H1 (cell line): ENCODE data around the gene ARHGAP5. TPM values are rescaled to one million over a fixed set of nuclear protein-coding genes. Genes with fewer than 3 reads are reported as not detected.
A peak's percentile ranks its signal among the peaks of the same experiment; 100 is the strongest.

Experiments used
- CTCF ChIA-PET: fragments of 300-600 bp; sonication (Branson Sonifier 250); formaldehyde crosslinking; loops from one replicate; lab custom pipeline; 2021; ENCODE audit not compliant: partially characterized antibody; lab: Charles Lee
- POLR2A ChIA-PET: fragments of 300-600 bp; sonication (Branson Sonifier 250); formaldehyde crosslinking; loops from one replicate; lab custom pipeline; 2021; ENCODE audit warnings: inconsistent platforms; ENCODE audit not compliant: partially characterized antibody; lab: Charles Lee
- DNase-seq, 2 experiments: peaks; one replicate each; pipeline versions ENCODE4 v3.0.0 to v3.0.0-alpha.2; 2010 to 2022; ENCODE audit warnings: low spot score in 2 of 2, low read depth in 1 of 2, mixed read lengths in 1 of 2
- FAIRE-seq: peaks from 2 replicates; lab custom pipeline; 2011; peaks lifted over from hg19 to GRCh38; lab: Jason Lieb, UNC
- H2AFZ ChIP-seq: 2 replicates; pipeline ENCODE4 v1.8.1; 2012; ENCODE audit warnings: low read length, inconsistent platforms
- H2AK5ac ChIP-seq: 2 replicates; pipeline ENCODE4 v1.6.1; 2013; ENCODE audit warnings: low read depth, low read length
- H2BK120ac ChIP-seq: replicated peaks from 2 replicates; pipeline ENCODE3; 2013; ENCODE audit warnings: low read depth, low read length, inconsistent platforms
- H2BK12ac ChIP-seq: 2 replicates; pipeline ENCODE4 v1.6.1; 2013; ENCODE audit warnings: low read depth, low read length
- H2BK15ac ChIP-seq: 2 replicates; pipeline ENCODE4 v1.6.1; 2013; ENCODE audit warnings: low read length
- H2BK20ac ChIP-seq: 2 replicates; pipeline ENCODE4 v1.6.1; 2013; ENCODE audit warnings: low read length
- H2BK5ac ChIP-seq: 2 replicates; pipeline ENCODE4 v1.6.1; 2013; ENCODE audit warnings: low read depth, low read length
- H3K14ac ChIP-seq: 2 replicates; pipeline ENCODE4 v1.6.1; 2013; ENCODE audit warnings: inconsistent platforms; ENCODE audit not compliant: insufficient read length
- H3K18ac ChIP-seq: 2 replicates; pipeline ENCODE4 v1.6.1; 2013; ENCODE audit warnings: low read length; ENCODE audit errors: extremely low read depth
- H3K23ac ChIP-seq: 2 replicates; pipeline ENCODE4 v1.6.1; 2013; ENCODE audit warnings: inconsistent platforms; ENCODE audit not compliant: insufficient read length
- H3K23me2 ChIP-seq: 2 replicates; pipeline ENCODE4 v1.6.1; 2013; ENCODE audit warnings: low read depth, low read length
- H3K27ac ChIP-seq: 2 replicates; pipeline ENCODE4 v1.6.1; 2011; ENCODE audit warnings: low read depth, low read length, inconsistent platforms
- H3K27me3 ChIP-seq, 4 experiments: replicated peaks in 1 of 4; 1 replicate in 1 of 4; 2 replicates in 3 of 4; pipeline versions ENCODE4 v1.6.1 to v1.8.1; 2011 to 2013; ENCODE audit warnings: low read length in 3 of 4, mild to moderate bottlenecking in 3 of 4, inconsistent platforms in 2 of 4, mixed read lengths in 2 of 4, moderate library complexity in 1 of 4; ENCODE audit not compliant: control insufficient read depth in 3 of 4, insufficient read depth in 3 of 4; ENCODE audit errors: extremely low read depth in 1 of 4
- H3K36me3 ChIP-seq, 4 experiments: 2 replicates each; pipeline versions ENCODE4 v1.6.1 to v1.8.1; 2011 to 2013; ENCODE audit warnings: mild to moderate bottlenecking in 4 of 4, low read length in 3 of 4, moderate library complexity in 2 of 4, control low read depth in 1 of 4, inconsistent platforms in 1 of 4; ENCODE audit not compliant: insufficient read depth in 4 of 4, control insufficient read depth in 2 of 4
- H3K4ac ChIP-seq: replicated peaks from 2 replicates; pipeline ENCODE3; 2013; ENCODE audit warnings: low read length, low read depth, mixed read lengths, inconsistent platforms; ENCODE audit not compliant: insufficient read length
- H3K4me1 ChIP-seq, 4 experiments: replicated peaks in 1 of 4; 1 replicate in 1 of 4; 2 replicates in 3 of 4; pipeline versions ENCODE4 v1.6.1 to v1.8.1; 2011 to 2013; ENCODE audit warnings: low read length in 3 of 4, inconsistent platforms in 2 of 4, mixed read lengths in 1 of 4; ENCODE audit not compliant: insufficient read depth in 4 of 4, control insufficient read depth in 3 of 4
- H3K4me2 ChIP-seq, 2 experiments: 2 replicates each; pipeline versions ENCODE4 v1.6.1 to v1.8.1; 2011 to 2013; ENCODE audit warnings: low read depth in 2 of 2, low read length in 2 of 2, control low read depth in 1 of 2, inconsistent platforms in 1 of 2, mild to moderate bottlenecking in 1 of 2; ENCODE audit not compliant: insufficient read depth in 1 of 2
- H3K4me3 ChIP-seq, 4 experiments: fragments of 200-600, 300-600 bp in 1 of 4; sonication (generic), shearing (Covaris generic), sonication (Bioruptor Twin) in 1 of 4; 2 replicates each; pipeline versions ENCODE4 v1.5.1 to v1.8.1; 2011 to 2016; ENCODE audit warnings: low read length in 4 of 4, low read depth in 3 of 4, control low read depth in 2 of 4, inconsistent platforms in 2 of 4, mild to moderate bottlenecking in 2 of 4, mixed read lengths in 1 of 4, moderate library complexity in 1 of 4; ENCODE audit not compliant: insufficient read depth in 2 of 4; ENCODE audit errors: extremely low read depth in 1 of 4
- H3K56ac ChIP-seq: replicated peaks from 2 replicates; pipeline ENCODE3; 2013; ENCODE audit warnings: low read depth, mild to moderate bottlenecking, mixed read lengths, low read length, inconsistent platforms; ENCODE audit not compliant: insufficient read length
- H3K79me1 ChIP-seq: 2 replicates; pipeline ENCODE4 v1.6.1; 2013; ENCODE audit warnings: low read depth, low read length, control low read depth
- H3K79me2 ChIP-seq, 2 experiments: 2 replicates each; pipeline versions ENCODE4 v1.6.1 to v1.8.1; 2012 to 2013; ENCODE audit warnings: low read length in 2 of 2, mild to moderate bottlenecking in 2 of 2, inconsistent platforms in 1 of 2; ENCODE audit not compliant: insufficient read depth in 2 of 2, control insufficient read depth in 1 of 2
- H3K9ac ChIP-seq, 4 experiments: replicated peaks in 1 of 4; 1 replicate in 1 of 4; 2 replicates in 3 of 4; pipeline versions ENCODE4 v1.6.1 to v1.8.1; 2011 to 2013; ENCODE audit warnings: low read depth in 3 of 4, low read length in 3 of 4, control low read depth in 2 of 4, mild to moderate bottlenecking in 2 of 4, moderate library complexity in 2 of 4, inconsistent platforms in 1 of 4; ENCODE audit errors: extremely low read depth in 1 of 4
- H3K9me3 ChIP-seq, 2 experiments: 2 replicates each; pipeline versions ENCODE4 v1.6.1 to v1.8.1; 2012 to 2013; ENCODE audit warnings: mild to moderate bottlenecking in 2 of 2, moderate library complexity in 2 of 2, control low read depth in 1 of 2, inconsistent platforms in 1 of 2, low read depth in 1 of 2, low read length in 1 of 2, mixed read lengths in 1 of 2; ENCODE audit not compliant: insufficient read depth in 2 of 2
- H4K20me1 ChIP-seq, 2 experiments: replicated peaks in 1 of 2; 2 replicates each; pipeline versions ENCODE3 to v1.8.1; 2011 to 2013; ENCODE audit warnings: inconsistent platforms in 2 of 2, low read length in 2 of 2, mild to moderate bottlenecking in 1 of 2; ENCODE audit not compliant: insufficient read depth in 2 of 2, control insufficient read depth in 1 of 2
- H4K5ac ChIP-seq: 2 replicates; pipeline ENCODE4 v1.6.1; 2013; ENCODE audit warnings: low read length, low read depth, mixed read lengths, inconsistent platforms; ENCODE audit not compliant: insufficient read length
- H4K8ac ChIP-seq: 2 replicates; pipeline ENCODE4 v1.8.0; 2013; ENCODE audit warnings: mild to moderate bottlenecking, moderate library complexity, low read length, inconsistent platforms; ENCODE audit not compliant: insufficient read depth; ENCODE audit errors: extremely low read depth
- H4K91ac ChIP-seq: replicated peaks from 2 replicates; pipeline ENCODE3; 2013; ENCODE audit warnings: low read length, mixed read lengths, inconsistent platforms; ENCODE audit not compliant: insufficient read length
- GABPA ChIP-seq: IDR thresholded peaks from 2 replicates; pipeline ENCODE4 v1.6.1; 2011; ENCODE audit warnings: mild to moderate bottlenecking, low read length, moderate library complexity, borderline replicate concordance; ENCODE audit not compliant: insufficient read depth
- KDM4A ChIP-seq: IDR thresholded peaks from one replicate; pipeline ENCODE4 v1.7.1; 2012; ENCODE audit warnings: low read depth, mild to moderate bottlenecking, moderate library complexity, low read length, inconsistent platforms; ENCODE audit not compliant: severe bottlenecking
- MAX ChIP-seq: IDR thresholded peaks from 2 replicates; pipeline ENCODE4 v1.6.1; 2012; ENCODE audit warnings: inconsistent platforms
- NRF1 ChIP-seq: IDR thresholded peaks from 2 replicates; pipeline ENCODE4 v1.6.1; 2011; ENCODE audit warnings: mild to moderate bottlenecking, low read depth, low read length, improper control_type of control experiment
- RFX5 ChIP-seq: IDR thresholded peaks from 2 replicates; pipeline ENCODE4 v1.6.1; 2011; ENCODE audit warnings: low read depth, low read length, improper control_type of control experiment, borderline replicate concordance
- WGBS, 2 experiments: shearing (Covaris generic) in 1 of 2; methylation state at CpG; one replicate each; pipeline versions ENCODE4 v1.1.6 to v1.1.7; 2013 to 2015; ENCODE audit warnings: low lambda C conversion rate in 2 of 2, mixed read lengths in 2 of 2, inconsistent platforms in 1 of 2, low coverage in 1 of 2, missing lambda C conversion rate in 1 of 2; ENCODE audit not compliant: insufficient replicate concordance in 2 of 2, insufficient coverage in 1 of 2, insufficient read length in 1 of 2; ENCODE audit errors: extremely low coverage in 1 of 2, missing lambda C conversion rate in 1 of 2; 5-methylcytosine and 5-hydroxymethylcytosine counted together
- polyA plus RNA-seq, 7 experiments: library from polyadenylated mRNA; depleted of rRNA in 3 of 7; stranded (reverse) in 5 of 7; unstranded in 2 of 7; fragments of >200 nt in 5 of 7; fragments of 200-250 nt in 2 of 7; gene quantifications; 1 replicate in 5 of 7; 2 replicates in 1 of 7; 4 replicates in 1 of 7; pipeline versions ENCODE4 v1.2.1 to v1.2.3, GENCODE V29; 2011 to 2013; ENCODE audit warnings: missing spikeins in 2 of 7, mixed read lengths in 2 of 7
- total RNA-seq: library from RNA; stranded (reverse); fragmentation: NEBNext Ultra II Directional; extraction: Animal tissue kit (Norgen Biotek cat#: 25700); gene quantifications from 2 replicates; pipeline ENCODE4 v1.2.1, GENCODE V29; 2021
- TF ChIP-seq, protein P1 (sequence below): IDR thresholded peaks from 2 replicates; pipeline ENCODE4 v1.6.1; 2012; ENCODE audit warnings: low read length, inconsistent platforms

ARHGAP5 gene
- total and polyA plus RNA-seq, 2 of the 8 experiments (the other 6 are each of a cell fraction or from before 2014, with no cell fraction given): 7.8 to 77.3 TPM

- Histone ChIP-seq H3K79me2 (no peaks in the 10 kb centered on the region), H3K4ac (no peak overlapping the region), H3K27me3 (no peaks in the 10 kb centered on the region), H3K4me3 (no peak overlapping the region), H3K56ac (no peak overlapping the region), H4K8ac (no peak overlapping the region), H3K18ac (no peak overlapping the region), H3K79me1 (no peaks in the 10 kb centered on the region), H3K9me3 (no peaks in the 10 kb centered on the region), H2BK15ac (no peak overlapping the region), H2BK120ac (no peak overlapping the region), H3K14ac (no peak overlapping the region), H2BK20ac (no peak overlapping the region), H2AK5ac (no peak overlapping the region), H3K4me2 (no peak overlapping the region), H2BK12ac (no peak overlapping the region), H2AFZ (peak overlapping the region; percentile 31; the same call in 1 of the 2 replicates), H3K4me1 (peaks cover 0 to 3% (median 0%) of the 10 kb centered on the region in 4 experiments; a peak in 1 of 7 replicates), H3K23ac (no peak overlapping the region), H4K91ac (no peak overlapping the region), H3K27ac (no peak overlapping the region), H3K23me2 (peaks cover 13% of the 10 kb centered on the region), H2BK5ac (no peak overlapping the region), H3K9ac (no peak overlapping the region; a peak in 1 of 7 replicates), H3K36me3 (no peaks in the 10 kb centered on the region), H4K20me1 (peaks cover 0 to 2% of the 10 kb centered on the region in 2 experiments), H4K5ac (no peak overlapping the region)
- POLR2A ChIA-PET: no interaction called here
- TF ChIP-seq, protein P1, sequence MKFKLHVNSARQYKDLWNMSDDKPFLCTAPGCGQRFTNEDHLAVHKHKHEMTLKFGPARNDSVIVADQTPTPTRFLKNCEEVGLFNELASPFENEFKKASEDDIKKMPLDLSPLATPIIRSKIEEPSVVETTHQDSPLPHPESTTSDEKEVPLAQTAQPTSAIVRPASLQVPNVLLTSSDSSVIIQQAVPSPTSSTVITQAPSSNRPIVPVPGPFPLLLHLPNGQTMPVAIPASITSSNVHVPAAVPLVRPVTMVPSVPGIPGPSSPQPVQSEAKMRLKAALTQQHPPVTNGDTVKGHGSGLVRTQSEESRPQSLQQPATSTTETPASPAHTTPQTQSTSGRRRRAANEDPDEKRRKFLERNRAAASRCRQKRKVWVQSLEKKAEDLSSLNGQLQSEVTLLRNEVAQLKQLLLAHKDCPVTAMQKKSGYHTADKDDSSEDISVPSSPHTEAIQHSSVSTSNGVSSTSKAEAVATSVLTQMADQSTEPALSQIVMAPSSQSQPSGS: no peak
- TF ChIP-seq GABPA (no peak), KDM4A (no peak), NRF1 (no peak), MAX (no peak), RFX5 (no peak)
- FAIRE-seq: no peak
- CTCF ChIA-PET: interaction anchor here (0.7 to 1.4 kb wide), 5 partner anchors 26 to 358 kb away, joined by 3 to 5 read pairs (median 3); no protein-coding TSS in a partner anchor
- DNase-seq: no peak
- 69% methylated on average over 2 of the region's 2 CpGs; no CpG with 5 or more reads in 1 of the 2 experiments for WGBS, 2 experiments
Observed at GRCh38 chr14:32206552-32206951, 129.4 kb downstream of the ARHGAP5 start.
